SK-N-SH (cell line): Measurements from ENCODE around the gene USP40. TPM values are rescaled to one million over a fixed set of nuclear protein-coding genes. Genes with fewer than 3 reads are reported as not detected.

Source experiments
- CTCF ChIA-PET: fragments of 300-600, 350-600 bp; formaldehyde crosslinking; extraction: SDS; loops from one replicate; lab custom pipeline; 2021; lab: Yijun Ruan, JAX
- POLR2A ChIA-PET: fragments of 350-600 bp; sonication (Branson Sonifier 250); formaldehyde crosslinking; extraction: SDS; loops from one replicate; lab custom pipeline; 2020; ENCODE audit warnings: antibody characterized with exemption, inconsistent platforms; lab: Yijun Ruan, JAX
- DNase-seq: peaks from one replicate; pipeline ENCODE4 v3.0.0; 2012
- H2AFZ ChIP-seq: fragments of 200-600 bp; sonication (generic); 2 replicates; pipeline ENCODE4 v1.8.1; 2016; ENCODE audit warnings: antibody characterized with exemption, mild to moderate bottlenecking, low read depth
- H3F3A ChIP-seq: fragments of 200-600 bp; sonication (generic); replicated peaks from 2 replicates; pipeline ENCODE3; 2016; ENCODE audit warnings: antibody characterized with exemption, mild to moderate bottlenecking; ENCODE audit not compliant: insufficient read depth
- H3K27ac ChIP-seq, 2 experiments: fragments of 200-500 bp in 1 of 2; fragments of 200-600 bp in 1 of 2; sonication (Bioruptor generic) in 1 of 2; sonication (generic), shearing (Covaris generic) in 1 of 2; 2 replicates each; pipeline versions ENCODE4 v1.5.1 to v1.6.1; 2014 to 2016; ENCODE audit warnings: low read depth in 2 of 2, inconsistent platforms in 1 of 2, low read length in 1 of 2, mild to moderate bottlenecking in 1 of 2, mixed read lengths in 1 of 2
- H3K27me3 ChIP-seq: fragments of 200-600 bp; sonication (generic), shearing (Covaris generic); 2 replicates; pipeline ENCODE4 v1.6.1; 2016; ENCODE audit warnings: mixed run types; ENCODE audit not compliant: insufficient read depth
- H3K36me3 ChIP-seq, 2 experiments: fragments of 200-500 bp in 1 of 2; fragments of 200-600 bp in 1 of 2; sonication (Bioruptor generic) in 1 of 2; sonication (generic) in 1 of 2; replicated peaks in 1 of 2; 2 replicates each; pipeline versions ENCODE3 to v1.5.1; 2014 to 2016; ENCODE audit warnings: low read length in 1 of 2, mild to moderate bottlenecking in 1 of 2; ENCODE audit not compliant: insufficient read depth in 2 of 2, control insufficient read depth in 1 of 2
- H3K4me1 ChIP-seq, 2 experiments: fragments of 200-500 bp in 1 of 2; fragments of 200-600 bp in 1 of 2; sonication (Bioruptor generic) in 1 of 2; sonication (generic), shearing (Covaris generic) in 1 of 2; 2 replicates each; pipeline versions ENCODE4 v1.5.1 to v1.6.1; 2014 to 2016; ENCODE audit warnings: low read depth in 1 of 2, low read length in 1 of 2, mixed run types in 1 of 2; ENCODE audit not compliant: insufficient read depth in 2 of 2, control insufficient read depth in 1 of 2
- H3K4me2 ChIP-seq: fragments of 200-600 bp; sonication (generic), shearing (Covaris generic); 2 replicates; pipeline ENCODE4 v1.6.1; 2017; ENCODE audit warnings: mixed run types
- H3K4me3 ChIP-seq, 2 experiments: fragments of 200-500 bp in 1 of 2; fragments of 200-600 bp in 1 of 2; sonication (Bioruptor generic) in 1 of 2; sonication (generic), shearing (Covaris generic) in 1 of 2; 2 replicates each; pipeline versions ENCODE4 v1.5.1 to v1.8.1; 2014 to 2016; ENCODE audit warnings: low read depth in 2 of 2, inconsistent platforms in 1 of 2, low read length in 1 of 2, mild to moderate bottlenecking in 1 of 2, mixed read lengths in 1 of 2, moderate library complexity in 1 of 2
- H3K79me2 ChIP-seq: fragments of 200-600 bp; sonication (generic); 2 replicates; pipeline ENCODE4 v1.8.1; 2017; ENCODE audit warnings: mild to moderate bottlenecking; ENCODE audit not compliant: insufficient read depth
- H3K9ac ChIP-seq: fragments of 200-600 bp; sonication (generic); 2 replicates; pipeline ENCODE4 v1.6.1; 2017; ENCODE audit warnings: mixed run types
- H3K9me2 ChIP-seq: fragments of 200-600 bp; sonication (generic); 2 replicates; pipeline ENCODE4 v1.6.1; 2017; ENCODE audit warnings: mixed run types
- H3K9me3 ChIP-seq: fragments of 200-600 bp; sonication (generic); 2 replicates; pipeline ENCODE4 v1.6.1; 2017; ENCODE audit warnings: mixed run types, mild to moderate bottlenecking, moderate library complexity
- H4K20me1 ChIP-seq: fragments of 200-600 bp; sonication (generic); 2 replicates; pipeline ENCODE4 v1.6.1; 2017; ENCODE audit warnings: mild to moderate bottlenecking, mixed run types; ENCODE audit not compliant: insufficient read depth
- ELF1 ChIP-seq: IDR thresholded peaks from 2 replicates; pipeline ENCODE4 v1.4.0; 2012
- EP300 ChIP-seq, 2 experiments: IDR thresholded peaks; 2 replicates each; pipeline versions ENCODE4 v1.4.0 to v1.6.1; 2012; ENCODE audit warnings: borderline replicate concordance in 1 of 2, low read depth in 1 of 2, low read length in 1 of 2
- EZH2phosphoT487 ChIP-seq: fragments of 200-600 bp; sonication (generic); IDR thresholded peaks from 2 replicates; pipeline ENCODE4 v1.6.1; 2017; ENCODE audit warnings: low read depth, mixed run types, mild to moderate bottlenecking, antibody characterized with exemption, moderate library complexity, borderline replicate concordance
- FOXJ3 ChIP-seq: sonication (generic); formaldehyde crosslinking; IDR thresholded peaks from 2 replicates; pipeline ENCODE4 v1.5.1; 2020; ENCODE audit warnings: mild to moderate bottlenecking, missing genetic modification reagents
- FOXM1 ChIP-seq: IDR thresholded peaks from 2 replicates; pipeline ENCODE4 v1.4.0; 2012; ENCODE audit warnings: low read depth, mild to moderate bottlenecking
- GATA2 ChIP-seq: sonication (generic); formaldehyde crosslinking; IDR thresholded peaks from 2 replicates; pipeline ENCODE4 v1.5.0; 2020; ENCODE audit warnings: mild to moderate bottlenecking, missing genetic modification reagents
- MXI1 ChIP-seq: IDR thresholded peaks from 2 replicates; pipeline ENCODE4 v1.6.1; 2012; ENCODE audit warnings: mild to moderate bottlenecking, low read depth, low read length, improper control_type of control experiment
- NFIC ChIP-seq: IDR thresholded peaks from 2 replicates; pipeline ENCODE4 v1.4.0; 2012; ENCODE audit warnings: borderline replicate concordance
- NRF1 ChIP-seq: IDR thresholded peaks from 2 replicates; pipeline ENCODE4 v1.6.1; 2012; ENCODE audit warnings: low read depth, mild to moderate bottlenecking, low read length
- RAD21 ChIP-seq: IDR thresholded peaks from 2 replicates; pipeline ENCODE4 v1.6.1; 2012; ENCODE audit warnings: mild to moderate bottlenecking, low read length
- SMC3 ChIP-seq: IDR thresholded peaks from 2 replicates; pipeline ENCODE4 v1.6.1; 2012; ENCODE audit warnings: low read depth, low read length, improper control_type of control experiment
- TCF12 ChIP-seq: IDR thresholded peaks from 2 replicates; pipeline ENCODE4 v1.4.0; 2012
- TEAD4 ChIP-seq: IDR thresholded peaks from 2 replicates; pipeline ENCODE4 v1.4.0; 2012; ENCODE audit warnings: mild to moderate bottlenecking, borderline replicate concordance; ENCODE audit not compliant: insufficient read depth
- WGBS: methylation state at CpG from one replicate; pipeline ENCODE4 v1.1.6; 2017; ENCODE audit warnings: low lambda C conversion rate; 5-methylcytosine and 5-hydroxymethylcytosine counted together
- polyA plus RNA-seq, 3 experiments: library from polyadenylated mRNA; depleted of rRNA; stranded (reverse); fragments of >200 nt; gene quantifications; 2 replicates each; pipeline ENCODE4 v1.2.3, GENCODE V29; 2012
- TF ChIP-seq, protein P1 (sequence below): fragments of 150-350 bp; IDR thresholded peaks from 2 replicates; pipeline ENCODE4 v1.6.1; 2016; ENCODE audit warnings: mild to moderate bottlenecking, low read depth, low read length
- TF ChIP-seq, protein P2 (sequence below): IDR thresholded peaks from 2 replicates; pipeline ENCODE4 v1.4.0; 2012; ENCODE audit warnings: low read depth, borderline replicate concordance
- TF ChIP-seq, protein P3 (sequence below): fragments of 200-600 bp; sonication (generic); IDR thresholded peaks from 2 replicates; pipeline ENCODE4 v1.6.1; 2017; ENCODE audit warnings: antibody characterized with exemption, mild to moderate bottlenecking, moderate library complexity
- TF ChIP-seq, protein P4 (sequence below): fragments of 150-350 bp; IDR thresholded peaks from 2 replicates; pipeline ENCODE4 v1.6.1; 2017; ENCODE audit warnings: antibody characterized with exemption, low read length, low read depth, borderline replicate concordance
- TF ChIP-seq, protein P5 (sequence below): IDR thresholded peaks from 2 replicates; pipeline ENCODE4 v1.4.0; 2012; ENCODE audit warnings: low read depth, borderline replicate concordance
- TF ChIP-seq, protein P6 (sequence below): IDR thresholded peaks from 2 replicates; pipeline ENCODE4 v1.4.0; 2012; ENCODE audit warnings: low read depth

USP40 gene
- polyA plus RNA-seq, 1 of the 3 experiments (the other 2 are of a cell fraction) = 37.0 TPM

DNA sequence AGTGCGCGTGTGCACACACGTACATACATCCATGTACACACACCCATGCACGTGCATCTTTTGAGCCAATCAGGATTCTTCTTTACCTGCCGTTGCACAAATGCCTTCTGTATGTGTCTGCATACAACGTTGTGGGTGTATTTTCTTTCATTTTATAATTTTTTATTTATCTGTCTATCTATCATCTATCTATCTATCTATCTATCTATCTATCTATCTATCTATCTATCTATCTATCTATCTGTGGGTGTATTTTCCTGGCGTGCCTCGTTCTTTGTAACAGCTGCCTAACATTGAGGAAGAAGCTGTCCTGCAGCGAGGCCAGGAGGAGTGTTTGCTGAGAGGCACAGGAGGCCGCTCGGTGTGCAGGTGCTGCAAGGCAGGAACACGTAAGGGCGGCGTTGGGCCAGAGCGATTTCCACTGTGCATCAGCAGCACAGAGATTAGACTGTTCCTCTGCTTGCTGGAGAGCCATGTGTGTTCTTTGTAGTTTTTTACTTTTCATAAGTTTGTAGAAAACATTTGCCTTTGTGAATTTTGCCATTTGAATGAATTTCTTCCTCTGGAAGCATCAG, 127.9 kb downstream of the USP40 start:
- POLR2A ChIA-PET = interaction anchor here (0.6 kb wide), 1 partner anchor 147 kb away, joined by 3 read pairs; no protein-coding TSS in a partner anchor

DNA sequence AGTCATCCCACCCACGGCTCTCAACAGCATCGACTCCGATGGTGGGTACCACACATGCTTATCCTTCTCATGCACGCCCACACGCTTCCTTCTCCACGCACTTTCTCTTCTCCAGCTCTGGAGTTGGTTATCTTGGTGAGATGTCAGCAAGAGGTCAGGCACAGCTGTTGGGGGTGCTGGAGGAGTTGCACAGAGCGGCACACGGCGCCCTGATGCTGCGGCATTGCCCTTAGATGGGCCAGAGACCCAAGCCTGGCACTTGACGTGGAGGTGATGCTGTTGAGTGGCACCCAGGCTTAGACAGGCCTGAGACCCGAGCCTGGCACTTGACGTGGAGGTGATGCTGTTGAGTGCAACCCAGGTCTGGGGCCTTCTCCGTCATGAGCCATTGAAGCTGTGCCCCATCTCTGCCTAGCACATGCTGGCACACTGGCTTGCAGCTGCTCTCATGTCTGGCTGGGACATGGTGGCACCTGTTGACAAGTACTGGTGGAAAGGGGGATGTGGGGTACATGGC, 129.1 kb downstream of the USP40 start:
- POLR2A ChIA-PET = no interaction called here
- CTCF ChIA-PET = interaction anchor here (0.9 to 2.6 kb wide), 3 partner anchors 11 to 33 kb away, joined by 4 to 10 read pairs (median 4); no protein-coding TSS in a partner anchor
- Histone ChIP-seq H3K4me3 (no peak overlapping the region), H3K9me3 (no peaks in the 10 kb centered on the region), H3K27me3 (no peaks in the 10 kb centered on the region), H3K9ac (no peak overlapping the region), H3K9me2 (no peaks in the 10 kb centered on the region), H4K20me1 (no peaks in the 10 kb centered on the region), H3K79me2 (peaks cover 20% of the 10 kb centered on the region), H2AFZ (no peak overlapping the region), H3K36me3 (peaks cover 0 to 30% of the 10 kb centered on the region in 2 experiments), H3K4me1 (no peaks in the 10 kb centered on the region), H3F3A (no peaks in the 10 kb centered on the region), H3K27ac (no peak overlapping the region), H3K4me2 (no peak overlapping the region)
- WGBS = 89% methylated on average over 13 of the region's 14 CpGs
- no peak for DNase-seq
- TF ChIP-seq NFIC (no peak), ELF1 (no peak), EP300 (IDR thresholded peaks at IDR 0.05; ENCODE audit: borderline replicate concordance in 1 of 2, low read depth in 1 of 2, low read length in 1 of 2) (no peak), GATA2 (CRISPR knock-in tag) (no peak), MXI1 (no peak), TCF12 (no peak)
- TF ChIP-seq, protein P1, sequence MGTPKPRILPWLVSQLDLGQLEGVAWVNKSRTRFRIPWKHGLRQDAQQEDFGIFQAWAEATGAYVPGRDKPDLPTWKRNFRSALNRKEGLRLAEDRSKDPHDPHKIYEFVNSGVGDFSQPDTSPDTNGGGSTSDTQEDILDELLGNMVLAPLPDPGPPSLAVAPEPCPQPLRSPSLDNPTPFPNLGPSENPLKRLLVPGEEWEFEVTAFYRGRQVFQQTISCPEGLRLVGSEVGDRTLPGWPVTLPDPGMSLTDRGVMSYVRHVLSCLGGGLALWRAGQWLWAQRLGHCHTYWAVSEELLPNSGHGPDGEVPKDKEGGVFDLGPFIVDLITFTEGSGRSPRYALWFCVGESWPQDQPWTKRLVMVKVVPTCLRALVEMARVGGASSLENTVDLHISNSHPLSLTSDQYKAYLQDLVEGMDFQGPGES = no peak
- TF ChIP-seq, protein P2, sequence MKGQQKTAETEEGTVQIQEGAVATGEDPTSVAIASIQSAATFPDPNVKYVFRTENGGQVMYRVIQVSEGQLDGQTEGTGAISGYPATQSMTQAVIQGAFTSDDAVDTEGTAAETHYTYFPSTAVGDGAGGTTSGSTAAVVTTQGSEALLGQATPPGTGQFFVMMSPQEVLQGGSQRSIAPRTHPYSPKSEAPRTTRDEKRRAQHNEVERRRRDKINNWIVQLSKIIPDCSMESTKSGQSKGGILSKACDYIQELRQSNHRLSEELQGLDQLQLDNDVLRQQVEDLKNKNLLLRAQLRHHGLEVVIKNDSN = no peak
- TF ChIP-seq, protein P3, sequence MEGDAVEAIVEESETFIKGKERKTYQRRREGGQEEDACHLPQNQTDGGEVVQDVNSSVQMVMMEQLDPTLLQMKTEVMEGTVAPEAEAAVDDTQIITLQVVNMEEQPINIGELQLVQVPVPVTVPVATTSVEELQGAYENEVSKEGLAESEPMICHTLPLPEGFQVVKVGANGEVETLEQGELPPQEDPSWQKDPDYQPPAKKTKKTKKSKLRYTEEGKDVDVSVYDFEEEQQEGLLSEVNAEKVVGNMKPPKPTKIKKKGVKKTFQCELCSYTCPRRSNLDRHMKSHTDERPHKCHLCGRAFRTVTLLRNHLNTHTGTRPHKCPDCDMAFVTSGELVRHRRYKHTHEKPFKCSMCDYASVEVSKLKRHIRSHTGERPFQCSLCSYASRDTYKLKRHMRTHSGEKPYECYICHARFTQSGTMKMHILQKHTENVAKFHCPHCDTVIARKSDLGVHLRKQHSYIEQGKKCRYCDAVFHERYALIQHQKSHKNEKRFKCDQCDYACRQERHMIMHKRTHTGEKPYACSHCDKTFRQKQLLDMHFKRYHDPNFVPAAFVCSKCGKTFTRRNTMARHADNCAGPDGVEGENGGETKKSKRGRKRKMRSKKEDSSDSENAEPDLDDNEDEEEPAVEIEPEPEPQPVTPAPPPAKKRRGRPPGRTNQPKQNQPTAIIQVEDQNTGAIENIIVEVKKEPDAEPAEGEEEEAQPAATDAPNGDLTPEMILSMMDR = no peak

More for the DNA sequence above, 127.9 kb downstream of the USP40 start:
- Histone ChIP-seq H3K9ac (no peak overlapping the region), H3K4me3 (no peak overlapping the region), H2AFZ (no peak overlapping the region), H4K20me1 (no peaks in the 10 kb centered on the region), H3K9me2 (no peaks in the 10 kb centered on the region), H3K27me3 (no peaks in the 10 kb centered on the region), H3F3A (no peaks in the 10 kb centered on the region), H3K27ac (no peak overlapping the region), H3K9me3 (no peaks in the 10 kb centered on the region), H3K36me3 (peaks cover 0 to 32% of the 10 kb centered on the region in 2 experiments), H3K4me1 (no peaks in the 10 kb centered on the region), H3K4me2 (no peak overlapping the region), H3K79me2 (peaks cover 11% of the 10 kb centered on the region; the same call in 1 of the 2 replicates)
- no peak for DNase-seq
- WGBS = 95% methylated on average over 15 of the region's 15 CpGs
- TF ChIP-seq FOXJ3 (no peak), FOXM1 (no peak), ELF1 (no peak), TEAD4 (no peak), TCF12 (no peak), EZH2phosphoT487 (no peak), RAD21 (no peak), SMC3 (no peak), MXI1 (no peak), NRF1 (no peak)
- TF ChIP-seq, protein P2 = no peak
- TF ChIP-seq, protein P4, sequence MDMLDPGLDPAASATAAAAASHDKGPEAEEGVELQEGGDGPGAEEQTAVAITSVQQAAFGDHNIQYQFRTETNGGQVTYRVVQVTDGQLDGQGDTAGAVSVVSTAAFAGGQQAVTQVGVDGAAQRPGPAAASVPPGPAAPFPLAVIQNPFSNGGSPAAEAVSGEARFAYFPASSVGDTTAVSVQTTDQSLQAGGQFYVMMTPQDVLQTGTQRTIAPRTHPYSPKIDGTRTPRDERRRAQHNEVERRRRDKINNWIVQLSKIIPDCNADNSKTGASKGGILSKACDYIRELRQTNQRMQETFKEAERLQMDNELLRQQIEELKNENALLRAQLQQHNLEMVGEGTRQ = no peak
- TF ChIP-seq, protein P5, sequence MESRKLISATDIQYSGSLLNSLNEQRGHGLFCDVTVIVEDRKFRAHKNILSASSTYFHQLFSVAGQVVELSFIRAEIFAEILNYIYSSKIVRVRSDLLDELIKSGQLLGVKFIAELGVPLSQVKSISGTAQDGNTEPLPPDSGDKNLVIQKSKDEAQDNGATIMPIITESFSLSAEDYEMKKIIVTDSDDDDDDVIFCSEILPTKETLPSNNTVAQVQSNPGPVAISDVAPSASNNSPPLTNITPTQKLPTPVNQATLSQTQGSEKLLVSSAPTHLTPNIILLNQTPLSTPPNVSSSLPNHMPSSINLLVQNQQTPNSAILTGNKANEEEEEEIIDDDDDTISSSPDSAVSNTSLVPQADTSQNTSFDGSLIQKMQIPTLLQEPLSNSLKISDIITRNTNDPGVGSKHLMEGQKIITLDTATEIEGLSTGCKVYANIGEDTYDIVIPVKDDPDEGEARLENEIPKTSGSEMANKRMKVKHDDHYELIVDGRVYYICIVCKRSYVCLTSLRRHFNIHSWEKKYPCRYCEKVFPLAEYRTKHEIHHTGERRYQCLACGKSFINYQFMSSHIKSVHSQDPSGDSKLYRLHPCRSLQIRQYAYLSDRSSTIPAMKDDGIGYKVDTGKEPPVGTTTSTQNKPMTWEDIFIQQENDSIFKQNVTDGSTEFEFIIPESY = no peak
- TF ChIP-seq, protein P6, sequence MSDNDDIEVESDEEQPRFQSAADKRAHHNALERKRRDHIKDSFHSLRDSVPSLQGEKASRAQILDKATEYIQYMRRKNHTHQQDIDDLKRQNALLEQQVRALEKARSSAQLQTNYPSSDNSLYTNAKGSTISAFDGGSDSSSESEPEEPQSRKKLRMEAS = no peak
- CTCF ChIA-PET = interaction anchor here (0.9 to 2.6 kb wide), 4 partner anchors 10 to 55 kb away, joined by 4 to 10 read pairs (median 4); no protein-coding TSS in a partner anchor
